GM12864 (cell line): ENCODE results near the gene SMAD7.
A peak's percentile ranks its signal among the peaks of the same experiment; 100 is the strongest.

Experiments used
- DNase-seq: peaks from one replicate; pipeline ENCODE4 v3.0.0-alpha.2; 2011; ENCODE audit warnings: low read depth
- H3K4me3 ChIP-seq: 2 replicates; pipeline ENCODE4 v1.5.1; 2011; ENCODE audit warnings: mild to moderate bottlenecking, low read depth, low read length, control low read depth
- TF ChIP-seq, protein P1 (sequence below): IDR thresholded peaks from 2 replicates; pipeline ENCODE4 v1.5.1; 2011; ENCODE audit warnings: low read depth, mild to moderate bottlenecking, moderate library complexity, low read length, control low read depth, inconsistent platforms; ENCODE audit errors: missing control alignments

Gene SMAD7

GRCh38 chr18:48952287-48953103 is 1.7 kb upstream of the SMAD7 start:
- peak overlapping the region; percentile 67 for H3K4me3 ChIP-seq
- TF ChIP-seq, protein P1, sequence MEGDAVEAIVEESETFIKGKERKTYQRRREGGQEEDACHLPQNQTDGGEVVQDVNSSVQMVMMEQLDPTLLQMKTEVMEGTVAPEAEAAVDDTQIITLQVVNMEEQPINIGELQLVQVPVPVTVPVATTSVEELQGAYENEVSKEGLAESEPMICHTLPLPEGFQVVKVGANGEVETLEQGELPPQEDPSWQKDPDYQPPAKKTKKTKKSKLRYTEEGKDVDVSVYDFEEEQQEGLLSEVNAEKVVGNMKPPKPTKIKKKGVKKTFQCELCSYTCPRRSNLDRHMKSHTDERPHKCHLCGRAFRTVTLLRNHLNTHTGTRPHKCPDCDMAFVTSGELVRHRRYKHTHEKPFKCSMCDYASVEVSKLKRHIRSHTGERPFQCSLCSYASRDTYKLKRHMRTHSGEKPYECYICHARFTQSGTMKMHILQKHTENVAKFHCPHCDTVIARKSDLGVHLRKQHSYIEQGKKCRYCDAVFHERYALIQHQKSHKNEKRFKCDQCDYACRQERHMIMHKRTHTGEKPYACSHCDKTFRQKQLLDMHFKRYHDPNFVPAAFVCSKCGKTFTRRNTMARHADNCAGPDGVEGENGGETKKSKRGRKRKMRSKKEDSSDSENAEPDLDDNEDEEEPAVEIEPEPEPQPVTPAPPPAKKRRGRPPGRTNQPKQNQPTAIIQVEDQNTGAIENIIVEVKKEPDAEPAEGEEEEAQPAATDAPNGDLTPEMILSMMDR = no peak

DNA sequence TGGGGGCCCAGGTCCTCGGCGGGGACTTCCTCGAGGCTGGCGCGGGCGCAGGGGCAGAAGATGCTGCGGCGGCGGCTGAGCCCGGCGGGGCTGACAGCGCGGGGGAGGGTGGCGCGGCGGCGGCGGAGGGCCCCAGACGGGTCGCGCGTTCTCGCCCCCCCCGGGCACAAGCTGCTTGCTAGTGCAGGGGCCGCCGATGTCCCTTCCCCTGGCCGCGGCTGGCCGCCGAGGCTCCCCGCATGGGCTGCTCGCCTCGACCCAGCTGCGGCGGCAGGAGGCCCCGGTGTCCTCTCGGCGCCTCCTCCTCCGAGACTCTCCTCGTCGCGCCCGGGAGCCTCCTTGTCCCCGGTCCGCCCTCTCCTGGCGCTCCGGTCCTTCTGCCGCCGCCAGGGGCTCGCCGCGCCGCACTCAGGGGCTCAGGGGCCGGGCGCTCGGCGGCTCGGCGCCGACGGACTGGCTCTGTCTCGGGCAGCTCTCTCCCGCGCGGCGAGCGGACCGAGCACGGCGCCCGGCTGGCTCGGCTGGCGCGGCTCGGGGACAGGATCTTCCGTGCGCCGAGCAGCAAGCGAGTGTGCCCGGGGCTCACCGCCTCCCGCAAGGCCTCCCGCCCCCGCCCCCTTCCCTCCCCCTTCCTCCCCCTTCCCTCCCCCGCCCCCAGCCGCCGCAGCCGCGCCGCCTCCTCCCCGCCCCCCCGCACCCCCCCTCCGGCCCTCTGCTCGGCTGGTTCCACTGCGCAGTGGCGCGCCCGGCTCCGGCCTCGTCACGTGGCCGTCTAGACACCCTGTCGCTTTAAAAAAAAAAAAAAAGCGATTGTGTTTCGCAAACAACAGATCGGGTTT is 902 bp upstream of the SMAD7 start:
- H3K4me3 ChIP-seq = peak overlapping the region; percentile 73
- DNase-seq = no peak
- TF ChIP-seq, protein P1 = no peak

More at GRCh38 chr18:48952287-48953103, 1.7 kb upstream of the SMAD7 start:
- no peak for DNase-seq

- TF ChIP-seq, protein P1 = peak; percentile 7
- H3K4me3 ChIP-seq = peak overlapping the region; percentile 73
- DNase-seq = no peak
Measured at GRCh38 chr18:48949606-48950535, 894 bp downstream of the SMAD7 start.

DNA sequence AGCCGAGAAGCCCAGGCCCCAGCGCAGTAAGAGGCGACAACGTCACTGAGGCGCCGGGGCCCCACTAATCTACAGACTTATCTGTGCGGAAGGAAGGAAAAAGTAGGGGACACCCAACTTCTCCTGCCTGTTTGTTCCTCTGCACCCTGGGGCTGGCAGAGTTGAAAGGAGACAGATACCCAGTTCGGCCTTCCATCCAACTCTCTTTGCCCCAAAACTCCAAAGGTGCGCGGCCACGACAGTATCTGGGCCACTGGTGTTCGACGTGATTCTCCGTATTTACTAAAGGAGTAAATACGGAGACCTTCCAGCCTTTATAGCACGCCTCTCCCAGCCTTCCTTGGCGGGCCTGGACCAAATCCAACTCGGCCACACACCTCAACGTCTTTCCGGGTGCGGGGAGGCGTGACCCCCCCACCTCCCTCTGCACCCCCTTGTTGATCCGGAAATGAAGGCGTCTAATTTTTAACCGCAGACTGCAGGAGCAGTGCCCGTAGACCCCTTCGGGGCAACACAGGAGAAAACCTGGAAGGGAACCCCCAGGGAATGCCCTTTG is 1.6 kb downstream of the SMAD7 start:
- peak overlapping the region; percentile 73 for H3K4me3 ChIP-seq
- TF ChIP-seq, protein P1 = no peak
- DNase-seq = no peak

DNA sequence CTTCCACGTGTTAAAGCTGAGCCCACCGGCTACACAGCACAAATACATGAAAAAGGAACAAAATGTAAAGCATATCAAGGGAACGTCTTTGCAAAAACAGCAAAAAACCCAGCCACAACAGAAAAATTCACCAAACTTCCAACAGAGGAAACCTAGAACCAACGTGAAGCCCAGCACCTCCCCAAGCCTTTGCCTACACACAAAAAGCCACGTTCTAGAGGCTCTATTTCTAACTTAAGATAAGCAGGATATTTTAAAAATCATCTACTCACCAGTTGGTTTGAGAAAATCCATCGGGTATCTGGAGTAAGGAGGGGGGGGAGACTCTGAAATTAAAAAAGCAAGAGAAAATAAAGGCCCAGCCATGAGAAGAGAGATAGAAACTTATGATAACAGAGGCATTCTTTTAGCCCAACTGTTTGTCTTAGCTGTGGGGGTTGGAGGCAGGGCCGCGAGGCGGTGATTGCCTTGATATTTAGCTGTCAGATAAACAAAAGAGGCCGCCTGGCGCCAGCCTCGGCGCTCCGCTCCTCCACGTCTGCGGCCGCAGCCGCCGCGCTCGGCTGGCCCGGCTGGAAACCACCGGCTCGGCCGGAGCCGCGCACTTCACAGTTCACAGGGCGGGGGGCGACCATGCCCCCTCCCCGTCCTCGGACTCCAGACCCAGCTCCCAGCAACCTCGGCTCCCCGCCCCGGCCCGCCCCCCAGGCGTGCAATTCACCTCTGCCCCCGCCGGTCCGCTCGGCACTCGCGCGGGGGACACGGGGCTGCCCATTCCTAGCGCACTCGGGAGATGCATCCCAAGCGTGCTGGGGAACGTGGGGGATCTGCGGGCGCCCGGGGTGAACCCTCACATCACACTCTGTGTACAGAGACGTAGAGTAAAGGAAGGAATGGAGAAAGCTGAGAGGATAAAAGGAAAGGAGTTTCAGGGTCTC is 2.4 kb downstream of the SMAD7 start:
- peak overlapping the region; percentile 73 for H3K4me3 ChIP-seq
- TF ChIP-seq, protein P1 = no peak
- DNase-seq = no peak
